Measurements from ENCODE around the gene MSI1.

GRCh38 chr12:120353136-120353535 lies 15.8 kb downstream of the MSI1 start:
- no peak for TF ChIP-seq CTCF (IDR thresholded peaks at IDR 0.05 in 2 of 3, conservative IDR thresholded peaks at IDR 0.05 in 1 of 3; ENCODE audit: borderline replicate concordance in 1 of 3, insufficient read depth in 1 of 3, low read depth in 2 of 3, low read length in 2 of 3)
- TF ChIP-seq POLR2AphosphoS5 (IDR thresholded peaks at IDR 0.05; ENCODE audit: low read depth, low read length), result no peak
- no peak for TF ChIP-seq TCF7L2 (IDR thresholded peaks at IDR 0.05; ENCODE audit: borderline replicate concordance, extremely low read depth, insufficient read depth, insufficient read length)
- no peak for TF ChIP-seq JUND (IDR thresholded peaks at IDR 0.05)
- no peak for TF ChIP-seq EZH2 (IDR thresholded peaks at IDR 0.05)
- TF ChIP-seq RAD21 (IDR thresholded peaks at IDR 0.05; ENCODE audit: low read depth), result no peak
- no peak for TF ChIP-seq SRF (IDR thresholded peaks at IDR 0.05; ENCODE audit: low read depth)
- TF ChIP-seq, protein P1, sequence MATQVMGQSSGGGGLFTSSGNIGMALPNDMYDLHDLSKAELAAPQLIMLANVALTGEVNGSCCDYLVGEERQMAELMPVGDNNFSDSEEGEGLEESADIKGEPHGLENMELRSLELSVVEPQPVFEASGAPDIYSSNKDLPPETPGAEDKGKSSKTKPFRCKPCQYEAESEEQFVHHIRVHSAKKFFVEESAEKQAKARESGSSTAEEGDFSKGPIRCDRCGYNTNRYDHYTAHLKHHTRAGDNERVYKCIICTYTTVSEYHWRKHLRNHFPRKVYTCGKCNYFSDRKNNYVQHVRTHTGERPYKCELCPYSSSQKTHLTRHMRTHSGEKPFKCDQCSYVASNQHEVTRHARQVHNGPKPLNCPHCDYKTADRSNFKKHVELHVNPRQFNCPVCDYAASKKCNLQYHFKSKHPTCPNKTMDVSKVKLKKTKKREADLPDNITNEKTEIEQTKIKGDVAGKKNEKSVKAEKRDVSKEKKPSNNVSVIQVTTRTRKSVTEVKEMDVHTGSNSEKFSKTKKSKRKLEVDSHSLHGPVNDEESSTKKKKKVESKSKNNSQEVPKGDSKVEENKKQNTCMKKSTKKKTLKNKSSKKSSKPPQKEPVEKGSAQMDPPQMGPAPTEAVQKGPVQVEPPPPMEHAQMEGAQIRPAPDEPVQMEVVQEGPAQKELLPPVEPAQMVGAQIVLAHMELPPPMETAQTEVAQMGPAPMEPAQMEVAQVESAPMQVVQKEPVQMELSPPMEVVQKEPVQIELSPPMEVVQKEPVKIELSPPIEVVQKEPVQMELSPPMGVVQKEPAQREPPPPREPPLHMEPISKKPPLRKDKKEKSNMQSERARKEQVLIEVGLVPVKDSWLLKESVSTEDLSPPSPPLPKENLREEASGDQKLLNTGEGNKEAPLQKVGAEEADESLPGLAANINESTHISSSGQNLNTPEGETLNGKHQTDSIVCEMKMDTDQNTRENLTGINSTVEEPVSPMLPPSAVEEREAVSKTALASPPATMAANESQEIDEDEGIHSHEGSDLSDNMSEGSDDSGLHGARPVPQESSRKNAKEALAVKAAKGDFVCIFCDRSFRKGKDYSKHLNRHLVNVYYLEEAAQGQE (IDR thresholded peaks at IDR 0.05; ENCODE audit: low read depth), result no peak
- TF ChIP-seq POLR2A (IDR thresholded peaks at IDR 0.05; ENCODE audit: borderline replicate concordance, extremely low read depth, insufficient read depth, insufficient read length), result no peak
- no peak for TF ChIP-seq CEBPB (IDR thresholded peaks at IDR 0.05; ENCODE audit: low read depth)
